GM19240 (cell line): Measurements from ENCODE around the gene ECHDC3.

Source experiments
- DNase-seq: peaks from one replicate; pipeline ENCODE4 v3.0.0; 2011; ENCODE audit warnings: low spot score; ENCODE audit not compliant: insufficient read length

Gene ECHDC3

GRCh38 chr10:11776080-11776479 is 33.9 kb downstream of the ECHDC3 start:
- no peak for DNase-seq

- DNase-seq: no peak
Measured at GRCh38 chr10:11781114-11781513, 38.9 kb downstream of the ECHDC3 start.

DNA sequence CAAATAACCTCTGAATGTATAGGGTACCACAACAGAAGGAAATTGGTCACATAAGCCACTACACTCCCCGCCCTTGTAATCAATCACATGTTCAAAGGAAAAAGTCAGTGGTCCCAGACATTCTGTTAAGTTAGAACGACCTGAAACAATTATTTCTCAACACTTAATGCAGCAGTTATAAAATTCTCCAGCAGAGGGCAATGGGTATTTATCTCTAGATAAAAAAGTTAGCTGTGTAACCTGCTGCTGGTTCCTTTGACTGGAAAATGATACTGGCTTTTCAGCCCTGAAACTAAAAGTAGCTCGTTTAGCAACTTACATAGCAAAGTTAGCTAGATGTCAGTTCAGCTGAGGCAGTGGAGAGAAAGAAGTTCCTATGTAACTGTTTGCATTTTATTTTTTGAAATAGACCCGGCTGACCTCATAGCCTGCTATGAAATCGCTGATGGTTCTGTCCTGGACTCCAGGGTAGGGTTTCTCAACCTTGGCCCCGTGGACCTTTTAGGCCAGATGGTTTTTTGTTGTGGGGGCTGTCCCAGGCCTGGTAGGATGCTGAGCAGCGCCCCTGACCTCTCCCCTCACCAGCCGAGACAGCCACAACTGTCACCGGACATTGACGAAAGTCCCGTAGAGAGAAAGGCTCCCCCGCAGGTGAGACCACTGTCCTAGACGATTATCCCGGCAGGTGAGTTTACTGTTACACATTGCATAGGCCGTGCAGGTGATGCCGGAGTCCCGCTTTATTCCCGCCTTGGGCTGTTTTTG is 40.8 kb downstream of the ECHDC3 start:
- peak; percentile 58 for DNase-seq

DNA sequence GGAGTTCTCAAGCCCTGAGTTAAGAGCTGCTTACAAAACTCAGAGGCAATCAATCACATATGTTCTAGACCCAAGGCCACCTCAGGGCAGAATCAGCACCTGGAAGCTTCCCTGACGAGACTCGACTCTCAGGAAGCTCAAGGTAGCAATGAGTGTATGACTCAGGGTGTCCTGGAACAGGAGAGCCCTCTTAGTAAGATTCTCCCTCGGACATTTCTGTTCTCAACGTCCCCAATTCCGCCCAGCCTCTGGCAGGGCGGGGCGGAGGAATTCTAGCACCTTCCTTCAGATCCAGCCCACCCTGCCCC is 41.3 kb downstream of the ECHDC3 start:
- DNase-seq: no peak

GRCh38 chr10:11787374-11787773 is 45.2 kb downstream of the ECHDC3 start:
- no peak for DNase-seq

GRCh38 chr10:11787846-11788245 is 45.7 kb downstream of the ECHDC3 start:
- DNase-seq: no peak

DNA sequence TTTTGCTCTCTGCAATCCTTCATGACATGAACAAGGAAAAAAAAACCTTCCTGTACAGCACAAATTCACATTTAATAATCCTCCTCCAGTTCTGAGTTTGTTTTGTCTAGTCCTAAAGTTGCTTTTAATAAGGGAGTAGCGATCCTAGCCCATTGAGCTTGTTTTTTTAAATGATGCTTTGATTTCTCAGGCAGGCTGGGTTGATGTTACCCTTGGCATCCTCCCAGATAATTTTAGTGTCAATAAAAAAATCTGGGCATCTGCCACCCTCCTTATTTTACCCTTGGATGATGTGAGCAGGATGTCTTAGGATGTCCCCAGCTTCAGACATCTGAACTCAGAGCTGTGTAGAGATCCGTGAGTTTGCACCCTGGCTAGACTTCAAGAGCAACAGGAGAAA is 47.1 kb downstream of the ECHDC3 start:
- no peak for DNase-seq

DNA sequence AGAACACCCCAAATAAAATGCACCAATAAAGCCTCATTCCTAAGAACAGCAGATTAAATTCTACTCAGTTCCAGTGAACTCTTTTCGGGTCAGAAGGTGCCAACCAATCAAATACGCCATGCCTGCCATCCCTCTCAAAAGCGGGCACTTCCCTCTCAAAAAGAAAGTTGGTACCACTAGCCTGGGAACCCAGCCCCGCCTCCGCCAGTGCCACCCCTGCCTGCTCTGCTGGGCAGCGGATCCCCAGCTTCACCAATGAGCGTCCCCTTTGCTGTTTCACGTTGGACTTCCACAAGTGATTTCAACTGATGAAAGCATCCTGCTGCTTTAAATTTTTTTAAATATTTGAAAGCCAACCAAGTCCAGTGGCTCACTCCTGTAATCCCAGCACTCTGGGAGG is 47.8 kb downstream of the ECHDC3 start:
- no peak for DNase-seq

- DNase-seq: no peak
Measured at GRCh38 chr10:11793762-11794479, 51.7 kb downstream of the ECHDC3 start.

GRCh38 chr10:11794566-11794965 is 52.4 kb downstream of the ECHDC3 start:
- no peak for DNase-seq

DNA sequence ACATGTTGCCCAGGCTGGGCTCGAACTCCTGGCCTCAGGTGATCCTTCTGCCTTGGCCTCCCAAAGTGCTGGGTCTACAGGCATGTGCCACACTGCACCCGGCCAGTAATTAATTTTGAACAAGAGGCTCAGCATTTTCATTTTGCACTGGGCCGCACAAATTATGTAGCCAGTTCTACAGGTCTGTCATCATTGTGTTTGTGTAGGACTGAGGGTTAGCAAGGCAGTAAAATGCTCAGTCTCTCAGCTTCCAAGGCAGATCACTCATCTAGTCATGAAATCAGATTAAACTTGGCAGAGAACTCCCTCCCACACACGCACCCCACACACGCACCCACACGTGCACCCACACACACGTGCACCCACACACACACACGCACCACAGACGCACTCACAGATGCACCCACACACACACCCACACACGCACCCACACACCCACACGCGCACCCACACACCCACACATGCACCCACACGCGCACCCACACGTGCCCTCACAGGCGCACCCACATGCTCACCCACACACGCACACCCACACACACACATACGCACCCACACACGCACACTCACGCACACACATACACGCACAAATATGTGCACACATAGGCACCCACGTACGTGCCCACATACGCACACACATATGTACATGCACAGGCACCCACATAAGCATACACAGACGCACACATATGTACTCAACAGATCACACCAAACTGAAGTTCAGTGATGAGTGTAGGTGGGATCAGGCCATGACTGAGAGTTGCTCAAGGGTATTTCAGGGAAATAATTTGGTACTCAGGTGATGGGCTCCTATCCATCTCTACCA is 53.1 kb downstream of the ECHDC3 start:
- DNase-seq: no peak

GRCh38 chr10:11796474-11796873 is 54.3 kb downstream of the ECHDC3 start:
- no peak for DNase-seq

GRCh38 chr10:11797281-11797680 is 55.1 kb downstream of the ECHDC3 start:
- DNase-seq: no peak

DNA sequence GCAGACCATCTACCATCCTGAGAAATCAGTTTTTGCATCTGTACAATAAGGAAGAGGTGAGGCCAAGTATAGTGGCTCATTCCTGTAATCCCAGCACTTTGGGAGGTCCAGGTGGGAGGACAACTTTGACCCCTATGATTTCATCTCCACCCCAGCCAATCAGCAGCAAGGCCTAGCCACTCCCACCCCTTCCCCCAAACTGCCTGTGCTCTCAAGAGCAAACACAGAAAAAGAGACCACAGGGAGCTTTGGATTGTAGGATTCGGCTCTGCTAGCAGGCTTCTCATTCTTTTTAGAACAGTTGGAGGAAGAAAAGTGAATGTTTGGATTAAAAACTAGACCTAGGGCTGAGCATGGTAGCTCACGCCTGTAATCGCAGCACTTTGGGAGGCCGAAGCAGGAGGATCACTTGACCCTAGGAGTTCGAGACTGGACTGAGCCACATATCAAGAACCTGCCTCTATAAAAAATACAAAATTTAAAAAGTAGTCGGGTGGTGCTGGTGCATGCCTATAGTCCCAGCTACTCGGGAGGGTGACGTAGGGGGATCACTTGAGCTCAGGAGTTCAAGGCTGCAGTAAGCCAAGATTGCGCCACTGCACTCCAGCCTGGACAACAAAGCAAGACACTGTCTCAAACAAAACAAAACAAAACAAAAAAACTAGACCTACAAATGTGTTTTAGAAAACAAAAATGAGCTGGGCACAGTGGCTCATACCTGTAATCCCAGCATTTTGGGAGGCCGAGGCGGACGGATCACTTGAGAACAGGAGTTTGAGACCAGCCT is 55.9 kb downstream of the ECHDC3 start:
- no peak for DNase-seq

DNA sequence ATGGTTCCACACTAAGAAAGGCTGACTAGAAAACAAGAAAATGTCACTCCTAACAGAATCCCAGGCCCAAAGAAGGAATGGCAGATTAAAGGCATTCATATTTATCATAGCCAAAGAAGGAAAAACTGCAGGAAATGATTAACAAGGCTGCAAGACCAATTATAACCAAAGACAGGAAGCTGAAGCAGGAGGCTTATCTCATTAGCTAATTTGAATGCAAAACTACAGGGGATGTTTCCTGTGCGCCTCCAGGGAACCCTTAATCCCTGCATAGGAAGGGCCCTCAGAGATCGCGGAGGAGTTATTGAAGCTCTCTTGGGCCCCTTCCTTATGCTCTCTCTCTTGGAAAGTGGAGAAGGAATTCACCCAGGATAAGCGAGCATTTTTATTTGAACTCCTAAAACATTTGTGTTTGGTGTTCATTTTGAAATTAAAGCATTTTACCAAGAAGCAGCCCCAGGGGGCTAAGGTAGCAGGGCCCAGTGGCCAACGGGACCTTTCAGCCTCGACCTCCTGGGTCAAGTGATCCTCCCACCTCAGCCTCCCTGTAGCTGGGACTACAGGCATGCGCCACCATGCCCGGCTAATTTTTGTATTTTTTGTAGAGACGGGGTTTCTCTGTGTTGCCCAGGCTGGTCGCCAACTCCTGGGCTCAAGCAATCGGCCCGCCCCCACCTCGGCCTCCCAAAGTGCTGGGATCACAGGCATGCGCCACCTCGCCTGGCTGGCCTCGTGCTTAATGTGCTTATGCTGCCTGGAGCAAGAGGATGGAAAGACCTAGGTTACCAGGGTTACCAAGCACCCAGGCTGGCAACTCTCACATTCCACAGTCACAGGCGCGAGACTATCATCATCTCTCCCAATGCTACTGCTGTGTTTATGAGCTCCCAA is 56.9 kb downstream of the ECHDC3 start:
- DNase-seq: no peak

- DNase-seq: no peak
Measured at GRCh38 chr10:11799736-11800080, 57.5 kb downstream of the ECHDC3 start.

GRCh38 chr10:11804336-11804735 is 62.2 kb downstream of the ECHDC3 start:
- no peak for DNase-seq

DNA sequence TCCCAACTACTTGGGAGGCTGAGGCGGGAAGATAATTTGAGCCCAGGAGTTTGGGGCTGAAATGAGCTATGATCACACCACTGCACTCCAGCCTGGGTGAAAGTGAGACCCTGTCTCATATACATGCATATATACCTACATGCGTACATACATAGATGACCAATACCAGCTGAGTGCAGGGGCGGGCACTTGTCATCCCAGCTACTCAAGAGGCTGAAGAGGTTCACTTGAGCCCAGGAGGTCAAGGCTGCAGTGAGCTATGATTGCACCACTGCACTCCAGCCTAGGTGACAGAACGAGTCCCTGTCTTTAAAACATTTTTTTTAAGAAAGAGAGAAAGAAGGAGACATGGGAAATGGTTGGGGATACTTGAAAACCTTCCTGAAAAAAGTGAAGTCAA is 63.6 kb downstream of the ECHDC3 start:
- no peak for DNase-seq

GRCh38 chr10:11806706-11807105 is 64.5 kb downstream of the ECHDC3 start:
- no peak for DNase-seq

DNA sequence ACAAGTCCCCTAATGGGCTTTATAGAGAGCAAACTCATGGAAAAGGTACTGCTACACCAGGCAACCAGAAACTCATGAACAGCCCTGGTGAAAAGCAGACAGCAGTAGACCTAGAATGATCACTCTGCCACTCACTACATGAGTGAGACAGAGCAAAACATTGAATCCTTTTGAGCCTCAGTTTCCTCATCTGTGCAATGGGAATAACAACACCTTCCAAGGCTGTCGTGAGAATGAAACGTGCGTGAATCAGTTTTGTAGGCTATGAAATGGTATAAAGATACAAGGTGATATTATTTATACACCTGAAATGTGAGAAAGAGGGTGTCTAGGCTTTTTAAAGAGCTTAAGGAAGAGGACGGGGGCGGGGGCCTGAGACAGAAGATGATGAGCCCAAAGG is 66.6 kb downstream of the ECHDC3 start:
- no peak for DNase-seq

GRCh38 chr10:11810313-11810766 is 68.2 kb downstream of the ECHDC3 start:
- no peak for DNase-seq
